Activated T-helper 1 cell treated with anti-CD3 and anti-CD28 coated beads, Interleukin-12 subunit alpha, Interleukin-12 subunit beta, Interleukin-2, Interleukin-4 antibody, amounts not matched to agents 30 ng/mL and 10 ng/mL and 1 ng/mL, durations not matched to agents 14 hours and 24 hours and 36 hours (primary cell): ENCODE results near the gene MEG3. TPM values are rescaled to one million over a fixed set of nuclear protein-coding genes. Genes with fewer than 3 reads are reported as not detected.

Experiments
- DNase-seq: peaks from one replicate; pipeline ENCODE4 v3.0.0; 2021; ENCODE audit warnings: low spot score
- H3K27ac Mint-ChIP-seq: one replicate; pipeline ENCODE4 v1.8.0; 2021; ENCODE audit warnings: mild to moderate bottlenecking, mixed read lengths
- H3K27me3 Mint-ChIP-seq: one replicate; pipeline ENCODE4 v1.8.0; 2022; ENCODE audit warnings: mild to moderate bottlenecking, moderate library complexity, mixed read lengths; ENCODE audit not compliant: insufficient read depth
- H3K36me3 Mint-ChIP-seq: one replicate; pipeline ENCODE4 v1.8.0; 2021; ENCODE audit warnings: low read depth, mixed read lengths
- H3K4me1 Mint-ChIP-seq: one replicate; pipeline ENCODE4 v1.8.0; 2021; ENCODE audit warnings: low read depth, mixed read lengths
- H3K4me3 Mint-ChIP-seq: one replicate; pipeline ENCODE4 v1.8.0; 2021; ENCODE audit warnings: mild to moderate bottlenecking, moderate library complexity, mixed read lengths
- H3K9me3 Mint-ChIP-seq: one replicate; pipeline ENCODE4 v1.8.0; 2021; ENCODE audit warnings: mixed read lengths
- intact Hi-C: fragments of 100-400 bp; cut with micrococcal nuclease; formaldehyde crosslinking; loops from one replicate; pipeline ENCODE4 v1.15.1; 2024
- total RNA-seq: library from RNA; stranded (reverse); gene quantifications from 2 replicates; pipeline ENCODE4 v1.2.3, GENCODE V29; 2022

MEG3 gene
- total RNA-seq, 1 donor from 2014 or later: not detected

- no peaks in the 10 kb centered on the region for H3K27me3 Mint-ChIP-seq
- H3K36me3 Mint-ChIP-seq: no peaks in the 10 kb centered on the region
- no peaks in the 10 kb centered on the region for H3K9me3 Mint-ChIP-seq
- no peak for DNase-seq
- H3K4me1 Mint-ChIP-seq: no peaks in the 10 kb centered on the region
- no peak overlapping the region for H3K27ac Mint-ChIP-seq
- no peak overlapping the region for H3K4me3 Mint-ChIP-seq
- intact Hi-C loops: no loop called here
These were observed 42.1 kb upstream of the MEG3 start for GRCh38 chr14:100783630-100784370.

- no peaks in the 10 kb centered on the region for H3K9me3 Mint-ChIP-seq
- no peak overlapping the region for H3K27ac Mint-ChIP-seq
- no peaks in the 10 kb centered on the region for H3K27me3 Mint-ChIP-seq
- H3K36me3 Mint-ChIP-seq: no peaks in the 10 kb centered on the region
- intact Hi-C loops: no loop called here
- no peak overlapping the region for H3K4me3 Mint-ChIP-seq
- no peaks in the 10 kb centered on the region for H3K4me1 Mint-ChIP-seq
- DNase-seq: no peak
These were observed 41.2 kb upstream of the MEG3 start for GRCh38 chr14:100784523-100785337.

GRCh38 chr14:100785338-100785615 is 40.6 kb upstream of the MEG3 start:
- H3K4me1 Mint-ChIP-seq: no peaks in the 10 kb centered on the region
- no peak for DNase-seq
- H3K4me3 Mint-ChIP-seq: no peak overlapping the region
- intact Hi-C loops: no loop called here
- H3K27ac Mint-ChIP-seq: no peak overlapping the region
- no peaks in the 10 kb centered on the region for H3K9me3 Mint-ChIP-seq
- H3K27me3 Mint-ChIP-seq: no peaks in the 10 kb centered on the region
- no peaks in the 10 kb centered on the region for H3K36me3 Mint-ChIP-seq

GRCh38 chr14:100785626-100786025 is 40.3 kb upstream of the MEG3 start:
- intact Hi-C loops: no loop called here
- Mint-ChIP-seq H3K27me3 (no peaks in the 10 kb centered on the region), H3K4me1 (no peaks in the 10 kb centered on the region), H3K4me3 (no peak overlapping the region), H3K36me3 (no peaks in the 10 kb centered on the region), H3K27ac (no peak overlapping the region), H3K9me3 (no peaks in the 10 kb centered on the region)
- no peak for DNase-seq

- Mint-ChIP-seq H3K27me3 (no peaks in the 10 kb centered on the region), H3K9me3 (no peaks in the 10 kb centered on the region), H3K4me1 (no peaks in the 10 kb centered on the region), H3K36me3 (no peaks in the 10 kb centered on the region), H3K4me3 (no peak overlapping the region), H3K27ac (no peak overlapping the region)
- DNase-seq: no peak
- intact Hi-C loops: no loop called here
These were observed 39.8 kb upstream of the MEG3 start for GRCh38 chr14:100786131-100786530.

- no peaks in the 10 kb centered on the region for H3K4me1 Mint-ChIP-seq
- DNase-seq: no peak
These were observed 39.2 kb upstream of the MEG3 start for GRCh38 chr14:100786576-100787219.

GRCh38 chr14:100787659-100788058 is 38.3 kb upstream of the MEG3 start:
- Mint-ChIP-seq H3K36me3 (no peaks in the 10 kb centered on the region), H3K27me3 (no peaks in the 10 kb centered on the region), H3K4me1 (no peaks in the 10 kb centered on the region), H3K9me3 (no peaks in the 10 kb centered on the region), H3K27ac (no peak overlapping the region), H3K4me3 (no peak overlapping the region)
- no peak for DNase-seq
- intact Hi-C loops: no loop called here

More at GRCh38 chr14:100786576-100787219, 39.2 kb upstream of the MEG3 start:
- no peaks in the 10 kb centered on the region for H3K9me3 Mint-ChIP-seq
- no peak overlapping the region for H3K4me3 Mint-ChIP-seq
- H3K27me3 Mint-ChIP-seq: no peaks in the 10 kb centered on the region
- intact Hi-C loops: no loop called here
- H3K27ac Mint-ChIP-seq: no peak overlapping the region
- no peaks in the 10 kb centered on the region for H3K36me3 Mint-ChIP-seq

GRCh38 chr14:100788517-100788916 is 37.4 kb upstream of the MEG3 start:
- H3K27ac Mint-ChIP-seq: no peak overlapping the region
- intact Hi-C loops: no loop called here
- DNase-seq: no peak
- no peaks in the 10 kb centered on the region for H3K27me3 Mint-ChIP-seq
- no peak overlapping the region for H3K4me3 Mint-ChIP-seq
- H3K4me1 Mint-ChIP-seq: no peaks in the 10 kb centered on the region
- H3K9me3 Mint-ChIP-seq: no peaks in the 10 kb centered on the region
- H3K36me3 Mint-ChIP-seq: no peaks in the 10 kb centered on the region

GRCh38 chr14:100788942-100789341 is 37.0 kb upstream of the MEG3 start:
- no peaks in the 10 kb centered on the region for H3K27me3 Mint-ChIP-seq
- no peak overlapping the region for H3K27ac Mint-ChIP-seq
- no peaks in the 10 kb centered on the region for H3K9me3 Mint-ChIP-seq
- H3K4me3 Mint-ChIP-seq: no peak overlapping the region
- intact Hi-C loops: no loop called here
- no peaks in the 10 kb centered on the region for H3K36me3 Mint-ChIP-seq
- DNase-seq: no peak
- no peaks in the 10 kb centered on the region for H3K4me1 Mint-ChIP-seq

GRCh38 chr14:100789460-100790417 is 36.2 kb upstream of the MEG3 start:
- no peaks in the 10 kb centered on the region for H3K27me3 Mint-ChIP-seq
- H3K4me1 Mint-ChIP-seq: no peaks in the 10 kb centered on the region
- no peak for DNase-seq
- no peaks in the 10 kb centered on the region for H3K36me3 Mint-ChIP-seq
- H3K9me3 Mint-ChIP-seq: no peaks in the 10 kb centered on the region
- intact Hi-C loops: no loop called here
- H3K4me3 Mint-ChIP-seq: no peak overlapping the region
- H3K27ac Mint-ChIP-seq: no peak overlapping the region

GRCh38 chr14:100790502-100791347 is 35.2 kb upstream of the MEG3 start:
- intact Hi-C loops: no loop called here
- Mint-ChIP-seq H3K4me1 (no peaks in the 10 kb centered on the region), H3K9me3 (no peaks in the 10 kb centered on the region), H3K4me3 (no peak overlapping the region), H3K27ac (no peak overlapping the region), H3K27me3 (no peaks in the 10 kb centered on the region), H3K36me3 (no peaks in the 10 kb centered on the region)
- no peak for DNase-seq

- Mint-ChIP-seq H3K9me3 (no peaks in the 10 kb centered on the region), H3K27me3 (no peaks in the 10 kb centered on the region), H3K36me3 (no peaks in the 10 kb centered on the region), H3K4me3 (no peak overlapping the region), H3K4me1 (no peaks in the 10 kb centered on the region), H3K27ac (no peak overlapping the region)
- intact Hi-C loops: no loop called here
- no peak for DNase-seq
These were observed 34.6 kb upstream of the MEG3 start for GRCh38 chr14:100791348-100791735.
